PFSK-1 (cell line): ENCODE measurements around the gene AK8.

ENCODE experiments used
- FOXP2 ChIP-seq: optimal IDR thresholded peaks from 2 replicates; pipeline ENCODE3; 2011; ENCODE audit warnings: borderline replicate concordance, control low read depth, inconsistent platforms; ENCODE audit not compliant: insufficient read depth; ENCODE audit errors: extremely low read length, extremely low read depth
- POLR2AphosphoS5 ChIP-seq: IDR thresholded peaks from 2 replicates; pipeline ENCODE4 v1.6.1; 2012; ENCODE audit warnings: low read depth, mild to moderate bottlenecking, control low read depth, low read length, moderate library complexity
- SIN3A ChIP-seq: IDR thresholded peaks from 2 replicates; pipeline ENCODE4 v1.6.1; 2012; ENCODE audit warnings: mild to moderate bottlenecking, low read length, moderate library complexity, borderline replicate concordance; ENCODE audit not compliant: insufficient read depth
- TAF1 ChIP-seq: IDR thresholded peaks from 2 replicates; pipeline ENCODE4 v1.6.1; 2012; ENCODE audit warnings: low read length, control low read depth, borderline replicate concordance; ENCODE audit not compliant: insufficient read depth
- TF ChIP-seq, protein P1 (sequence below), 2 experiments: IDR thresholded peaks; 2 replicates each; pipeline versions ENCODE4 v1.6.1 to v1.8.0; 2011 to 2012; ENCODE audit warnings: low read depth in 2 of 2, low read length in 2 of 2, control low read depth in 1 of 2, inconsistent platforms in 1 of 2, mild to moderate bottlenecking in 1 of 2, moderate library complexity in 1 of 2; ENCODE audit not compliant: insufficient read depth in 1 of 2

AK8 gene

GRCh38 chr9:132875159-132875558 lies 2.9 kb downstream of the AK8 start:
- TF ChIP-seq TAF1 (no peak), SIN3A (no peak)
- TF ChIP-seq, protein P1, sequence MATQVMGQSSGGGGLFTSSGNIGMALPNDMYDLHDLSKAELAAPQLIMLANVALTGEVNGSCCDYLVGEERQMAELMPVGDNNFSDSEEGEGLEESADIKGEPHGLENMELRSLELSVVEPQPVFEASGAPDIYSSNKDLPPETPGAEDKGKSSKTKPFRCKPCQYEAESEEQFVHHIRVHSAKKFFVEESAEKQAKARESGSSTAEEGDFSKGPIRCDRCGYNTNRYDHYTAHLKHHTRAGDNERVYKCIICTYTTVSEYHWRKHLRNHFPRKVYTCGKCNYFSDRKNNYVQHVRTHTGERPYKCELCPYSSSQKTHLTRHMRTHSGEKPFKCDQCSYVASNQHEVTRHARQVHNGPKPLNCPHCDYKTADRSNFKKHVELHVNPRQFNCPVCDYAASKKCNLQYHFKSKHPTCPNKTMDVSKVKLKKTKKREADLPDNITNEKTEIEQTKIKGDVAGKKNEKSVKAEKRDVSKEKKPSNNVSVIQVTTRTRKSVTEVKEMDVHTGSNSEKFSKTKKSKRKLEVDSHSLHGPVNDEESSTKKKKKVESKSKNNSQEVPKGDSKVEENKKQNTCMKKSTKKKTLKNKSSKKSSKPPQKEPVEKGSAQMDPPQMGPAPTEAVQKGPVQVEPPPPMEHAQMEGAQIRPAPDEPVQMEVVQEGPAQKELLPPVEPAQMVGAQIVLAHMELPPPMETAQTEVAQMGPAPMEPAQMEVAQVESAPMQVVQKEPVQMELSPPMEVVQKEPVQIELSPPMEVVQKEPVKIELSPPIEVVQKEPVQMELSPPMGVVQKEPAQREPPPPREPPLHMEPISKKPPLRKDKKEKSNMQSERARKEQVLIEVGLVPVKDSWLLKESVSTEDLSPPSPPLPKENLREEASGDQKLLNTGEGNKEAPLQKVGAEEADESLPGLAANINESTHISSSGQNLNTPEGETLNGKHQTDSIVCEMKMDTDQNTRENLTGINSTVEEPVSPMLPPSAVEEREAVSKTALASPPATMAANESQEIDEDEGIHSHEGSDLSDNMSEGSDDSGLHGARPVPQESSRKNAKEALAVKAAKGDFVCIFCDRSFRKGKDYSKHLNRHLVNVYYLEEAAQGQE (IDR thresholded peaks at IDR 0.05; ENCODE audit: insufficient read depth in 1 of 2, low read depth in 2 of 2, low read length in 2 of 2), result no peak

DNA sequence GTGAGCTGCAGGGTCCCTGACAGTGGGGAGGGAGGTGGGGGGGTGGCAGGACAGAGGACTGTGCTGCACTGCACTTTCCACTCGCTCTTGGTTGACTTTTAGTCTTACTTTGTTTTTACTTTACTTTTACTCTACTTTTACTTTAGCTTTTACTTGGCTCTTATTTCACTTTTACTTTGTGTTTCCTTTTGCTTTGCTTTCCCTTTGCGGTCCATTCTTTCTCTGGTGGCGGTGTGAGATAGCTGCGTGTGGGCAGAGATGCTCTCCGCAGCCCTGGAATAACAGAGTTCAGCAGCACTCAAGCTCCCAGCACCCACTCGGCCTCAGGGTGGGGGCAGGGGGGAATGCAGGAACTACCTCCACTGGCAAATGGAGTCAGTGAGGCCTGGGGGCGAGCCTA lies 4.7 kb downstream of the AK8 start:
- TF ChIP-seq SIN3A (no peak), TAF1 (no peak), POLR2AphosphoS5 (no peak), FOXP2 (no peak)
- TF ChIP-seq, protein P1 (IDR thresholded peaks at IDR 0.05; ENCODE audit: insufficient read depth in 1 of 2, low read depth in 2 of 2, low read length in 2 of 2), result no peak

GRCh38 chr9:132869266-132869665 lies 8.8 kb downstream of the AK8 start:
- TF ChIP-seq FOXP2 (no peak), POLR2AphosphoS5 (no peak), SIN3A (no peak), TAF1 (no peak)
- TF ChIP-seq, protein P1 (IDR thresholded peaks at IDR 0.05; ENCODE audit: insufficient read depth in 1 of 2, low read depth in 2 of 2, low read length in 2 of 2), result no peak

DNA sequence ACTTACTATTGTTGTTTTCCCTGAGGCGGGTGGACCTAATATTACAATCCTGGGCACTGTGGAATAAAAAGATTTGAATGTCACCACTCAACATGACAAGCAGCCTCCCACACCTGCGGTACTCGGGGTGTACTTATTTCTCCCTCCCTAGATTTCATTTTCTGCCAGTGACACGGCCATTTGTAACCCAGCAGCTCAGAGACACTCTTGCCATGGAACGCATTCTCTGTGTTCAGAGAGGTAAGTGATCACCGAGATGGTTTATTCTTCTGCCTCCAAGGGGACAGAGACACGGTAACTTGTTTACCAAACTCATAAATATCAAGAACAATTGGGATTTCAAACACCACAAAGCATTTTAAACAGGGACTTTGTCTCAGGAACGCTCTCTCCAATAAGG lies 11.2 kb downstream of the AK8 start:
- no peak for TF ChIP-seq POLR2AphosphoS5
- no peak for TF ChIP-seq TAF1
- TF ChIP-seq FOXP2, result no peak

DNA sequence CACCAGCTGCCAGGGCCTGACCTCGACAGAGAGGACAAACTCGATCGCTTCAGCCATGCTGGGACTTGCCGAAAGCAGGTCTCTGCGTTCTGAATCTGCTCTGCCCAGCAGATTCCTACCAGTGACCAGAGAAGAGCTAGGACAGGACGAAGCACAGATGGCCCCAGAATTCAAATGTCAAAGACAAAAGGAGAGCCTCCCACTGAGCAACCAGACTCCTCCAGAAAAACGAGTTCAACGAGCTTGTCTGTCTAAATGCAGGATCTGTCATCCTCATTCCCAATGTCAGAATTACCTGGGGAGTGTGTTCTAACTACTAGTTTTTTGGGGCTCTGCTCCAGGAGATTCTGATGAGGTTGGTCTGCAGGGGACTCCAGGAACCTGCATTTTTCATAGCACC lies 13.4 kb downstream of the AK8 start:
- TF ChIP-seq TAF1 (no peak), SIN3A (no peak), POLR2AphosphoS5 (no peak), FOXP2 (no peak)
- TF ChIP-seq, protein P1 (IDR thresholded peaks at IDR 0.05; ENCODE audit: insufficient read depth in 1 of 2, low read depth in 2 of 2, low read length in 2 of 2), result no peak
